GM19324 (cell line): Measurements from ENCODE around the gene POMGNT2.

Experiments
- ATAC-seq: cut with Tn5 transposase; IDR thresholded peaks from one replicate; pipeline ENCODE4 v1.9.1; 2021; ENCODE audit warnings: mild to moderate bottlenecking, moderate library complexity; ENCODE audit not compliant: unreplicated experiment, low FRiP score

Gene POMGNT2

DNA sequence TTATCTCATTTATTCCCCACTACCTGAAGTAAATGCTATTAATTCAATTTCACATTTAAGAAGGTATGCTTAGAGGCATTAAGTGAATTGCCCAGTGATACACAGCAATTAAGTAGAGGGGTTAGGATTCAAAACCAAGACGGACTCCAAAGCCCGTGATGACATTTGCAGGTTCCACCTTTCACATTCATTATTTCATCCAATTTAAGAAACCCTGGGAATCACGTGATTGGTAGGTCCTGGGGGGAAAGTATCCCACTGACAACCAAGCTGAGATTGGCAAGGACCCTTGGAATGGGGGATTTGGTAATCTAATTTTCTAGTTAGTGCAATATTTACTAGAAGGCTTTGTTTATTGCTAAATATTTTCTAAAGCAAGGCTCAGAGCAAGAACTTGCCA, 1.8 kb downstream of the POMGNT2 start:
- ATAC-seq, result no peak

DNA sequence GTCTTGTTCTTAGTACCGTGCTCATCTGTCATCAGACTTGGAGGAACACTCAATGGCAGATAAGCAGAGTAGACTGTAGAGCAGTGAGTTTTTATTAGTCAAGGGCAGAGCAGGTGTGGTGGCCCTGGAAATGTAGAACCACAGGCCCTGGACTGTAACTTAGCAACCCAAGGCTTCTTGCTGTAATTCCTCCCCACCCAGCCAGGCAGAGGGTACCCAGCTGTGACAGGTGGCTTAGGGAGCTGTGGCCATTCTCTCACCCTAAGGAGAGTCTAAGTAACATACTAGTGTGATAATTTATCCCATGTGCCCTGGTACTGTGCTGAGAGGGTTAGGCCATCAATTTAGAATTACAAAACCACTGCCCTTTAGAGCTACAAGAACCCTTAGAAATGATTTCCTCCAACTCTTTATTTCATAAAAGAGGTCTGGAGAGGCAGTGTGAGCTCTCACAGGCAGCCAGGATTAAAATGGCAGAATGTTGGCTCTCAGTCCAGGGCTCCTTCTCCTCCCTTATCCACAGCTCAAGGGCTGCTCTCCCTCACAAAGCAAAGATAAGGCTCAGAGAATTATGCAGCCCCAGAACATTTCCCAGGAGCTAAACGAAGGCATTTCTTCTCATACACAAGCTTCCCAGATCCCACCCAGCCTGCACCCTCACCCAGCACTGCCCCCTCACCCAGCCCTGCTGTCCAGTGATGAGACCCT, 3.0 kb downstream of the POMGNT2 start:
- no peak for ATAC-seq

DNA sequence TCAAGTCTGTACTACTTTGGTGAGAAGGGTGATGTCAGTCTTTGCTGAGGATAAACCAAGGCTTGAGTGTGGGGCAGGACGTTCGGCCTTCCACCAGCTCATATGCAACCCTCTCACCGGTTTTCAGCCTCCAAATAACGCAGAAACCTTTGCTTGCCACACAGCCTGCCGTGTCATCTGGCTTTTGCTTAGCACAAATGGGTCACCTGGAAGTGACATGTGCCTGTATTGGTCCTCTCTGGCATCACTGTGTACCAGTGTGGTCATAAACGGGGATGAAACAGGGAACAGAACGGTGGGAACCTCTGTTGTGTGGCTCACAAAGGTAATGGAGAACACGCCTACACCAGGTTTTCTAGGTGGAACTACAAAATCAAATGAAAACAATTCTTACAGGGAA, 7.1 kb downstream of the POMGNT2 start:
- no peak for ATAC-seq

DNA sequence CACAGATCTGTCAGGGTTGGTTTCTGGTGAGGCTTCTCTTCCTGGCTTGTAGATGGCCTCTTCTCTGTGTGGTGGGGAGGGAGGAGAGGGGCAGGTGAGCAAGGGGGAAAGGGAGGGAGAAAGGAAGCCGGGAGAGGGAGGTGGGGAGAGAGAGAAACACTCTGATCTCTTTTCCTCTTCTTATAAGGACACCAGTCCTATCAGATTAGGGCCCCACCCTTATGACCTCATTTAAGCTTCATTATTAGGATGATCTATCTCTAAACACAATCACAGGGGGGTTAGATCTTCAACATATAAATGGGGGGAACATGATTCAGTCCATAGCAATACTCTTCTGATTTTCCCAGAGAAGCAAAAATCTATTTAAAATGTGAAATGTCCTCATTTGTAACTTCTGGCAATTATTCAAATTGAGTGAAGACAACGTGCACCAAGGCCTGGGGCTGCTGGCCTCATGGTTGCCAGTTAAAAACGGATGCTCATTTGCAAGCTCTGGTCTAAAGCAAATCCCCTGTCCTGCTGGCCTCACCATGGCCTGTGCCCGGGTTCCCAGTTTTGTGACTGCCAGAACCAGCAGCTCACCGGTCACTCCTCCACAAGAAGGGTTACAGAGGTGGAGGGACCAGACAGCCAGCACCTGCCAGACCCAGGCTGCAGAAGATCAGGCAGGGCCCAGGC, 8.3 kb downstream of the POMGNT2 start:
- ATAC-seq, result no peak

DNA sequence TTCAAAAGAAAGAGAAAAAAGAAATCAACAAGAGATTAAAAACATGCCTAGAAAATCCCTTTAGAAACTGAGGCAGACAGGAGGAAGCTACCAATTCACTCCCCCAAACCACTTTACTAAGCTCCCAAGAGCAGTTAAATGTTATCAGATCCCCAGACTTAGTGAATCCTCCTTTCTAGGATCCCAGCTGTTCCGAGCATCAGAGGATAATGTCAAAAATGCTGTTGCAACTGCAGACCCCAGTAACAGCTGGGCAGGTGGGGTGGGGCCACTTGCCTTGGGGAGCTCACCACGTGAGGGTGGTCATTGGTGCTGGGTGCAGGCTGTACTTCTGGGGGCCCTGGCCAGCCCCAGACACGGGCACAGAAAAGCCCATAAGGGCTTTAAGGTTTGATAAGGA, 9.1 kb downstream of the POMGNT2 start:
- no peak for ATAC-seq

DNA sequence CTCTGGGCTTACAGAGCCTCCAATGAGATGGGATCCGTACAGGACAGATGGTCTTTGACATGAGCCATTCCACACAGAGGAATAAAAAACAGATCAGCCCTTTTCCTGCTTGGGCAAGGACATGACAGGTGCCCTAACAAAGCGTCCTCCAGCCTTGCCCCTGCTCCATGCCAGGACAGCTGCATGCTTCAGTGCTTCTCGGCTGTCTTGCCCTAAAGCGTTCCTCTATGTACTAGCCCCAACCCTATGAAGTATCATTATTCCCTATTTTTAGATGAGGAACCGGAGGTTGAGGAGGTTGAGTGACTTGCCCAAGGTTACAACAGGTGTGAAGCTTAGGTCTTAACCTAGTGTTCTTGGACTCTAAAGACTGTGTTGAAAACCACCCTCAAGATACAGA, 10.5 kb downstream of the POMGNT2 start:
- no peak for ATAC-seq

DNA sequence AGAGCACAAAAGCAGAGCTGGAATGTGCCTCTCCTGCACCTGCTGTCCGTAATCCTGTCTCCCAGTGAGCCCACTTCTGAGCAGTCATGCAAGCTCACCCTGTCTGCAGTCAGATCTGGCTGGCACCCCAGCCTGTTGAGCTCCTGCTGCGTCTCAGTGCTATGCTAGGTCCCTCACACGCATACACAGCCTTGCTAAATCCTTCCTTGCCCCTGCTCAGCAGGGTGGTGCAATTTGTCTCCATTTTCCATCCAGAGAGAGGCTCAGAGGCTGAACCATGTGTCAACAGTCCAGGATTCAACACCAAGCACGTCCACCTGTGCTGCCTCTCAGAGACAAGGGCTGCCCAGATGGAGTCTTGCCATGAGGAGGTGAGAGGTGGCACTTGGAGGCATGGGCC, 11.0 kb downstream of the POMGNT2 start:
- ATAC-seq, result no peak

DNA sequence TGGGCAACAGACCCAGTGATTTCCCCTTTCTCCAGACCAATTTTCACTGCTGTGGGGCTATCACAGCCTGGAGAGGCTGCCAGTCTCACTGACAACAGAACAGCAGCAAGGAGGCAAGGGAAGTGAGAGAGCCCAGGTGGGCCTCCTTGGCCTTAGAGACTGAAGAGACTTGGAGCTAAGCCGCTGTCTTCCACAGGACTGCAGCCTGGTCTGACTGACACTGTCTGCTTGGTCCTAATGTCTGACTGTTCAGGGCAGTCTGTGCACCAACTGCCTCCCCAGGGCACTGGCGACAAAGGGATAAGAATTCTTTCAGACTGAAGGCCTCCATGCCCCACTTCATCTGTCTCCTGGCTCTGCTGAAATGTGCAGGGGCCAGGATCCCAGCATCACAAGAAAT, 11.5 kb downstream of the POMGNT2 start:
- ATAC-seq, result no peak

DNA sequence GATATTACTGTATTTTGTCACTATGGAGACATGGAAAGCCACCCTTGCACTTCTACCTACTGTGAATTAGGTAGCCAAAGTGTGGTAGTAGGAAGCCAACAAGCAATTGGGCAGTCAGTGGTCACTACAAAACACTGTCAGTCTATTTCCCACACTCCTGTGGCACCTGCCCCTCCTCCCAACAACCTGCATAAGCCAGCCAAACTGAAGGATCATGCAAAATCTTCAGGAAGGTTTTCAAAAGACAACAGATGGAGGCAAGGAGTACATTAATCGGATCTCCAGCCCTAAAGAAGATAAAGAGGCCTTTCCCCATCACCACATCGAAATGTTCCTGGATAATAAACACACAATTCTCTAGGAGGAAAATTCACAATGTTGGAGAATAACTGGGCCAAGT, 11.9 kb downstream of the POMGNT2 start:
- ATAC-seq, result no peak

DNA sequence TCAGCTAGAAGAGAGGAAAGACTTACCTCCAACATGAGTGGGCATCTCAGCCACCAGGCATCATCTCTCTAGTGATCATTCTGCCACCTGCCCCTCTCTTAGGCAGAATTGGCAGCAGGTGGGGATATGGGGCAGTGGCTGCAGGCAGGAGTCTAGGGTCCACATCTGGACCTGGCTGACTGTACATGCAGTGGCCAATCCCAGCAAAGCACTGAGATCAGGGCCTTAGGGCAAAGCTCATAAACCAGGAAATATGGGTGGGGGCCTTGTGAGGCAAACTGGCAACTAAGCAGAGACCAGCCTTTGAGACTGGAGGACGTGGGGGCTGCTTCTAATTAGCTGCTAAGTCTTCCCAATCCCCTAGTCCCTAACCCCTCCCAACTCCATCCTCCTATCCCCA, 12.9 kb downstream of the POMGNT2 start:
- no peak for ATAC-seq

DNA sequence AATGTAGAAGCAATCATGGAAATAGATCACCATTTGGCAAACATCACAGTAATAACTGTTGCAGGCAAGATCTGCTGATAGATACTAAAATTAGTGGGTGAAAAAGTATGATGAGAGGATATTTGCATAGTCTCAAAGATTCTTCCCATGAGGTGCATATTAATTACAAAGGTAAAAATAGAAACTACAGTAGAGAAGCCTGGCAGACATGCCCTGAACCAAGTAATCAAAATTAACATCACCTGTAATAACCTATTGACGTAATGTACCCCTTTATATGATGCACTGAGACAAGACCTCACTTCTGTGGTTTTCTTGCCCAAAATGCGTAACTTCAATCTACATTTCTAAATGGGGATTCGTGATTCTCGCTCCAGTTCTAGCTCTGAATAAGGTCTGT, 14.4 kb downstream of the POMGNT2 start:
- ATAC-seq, result no peak

DNA sequence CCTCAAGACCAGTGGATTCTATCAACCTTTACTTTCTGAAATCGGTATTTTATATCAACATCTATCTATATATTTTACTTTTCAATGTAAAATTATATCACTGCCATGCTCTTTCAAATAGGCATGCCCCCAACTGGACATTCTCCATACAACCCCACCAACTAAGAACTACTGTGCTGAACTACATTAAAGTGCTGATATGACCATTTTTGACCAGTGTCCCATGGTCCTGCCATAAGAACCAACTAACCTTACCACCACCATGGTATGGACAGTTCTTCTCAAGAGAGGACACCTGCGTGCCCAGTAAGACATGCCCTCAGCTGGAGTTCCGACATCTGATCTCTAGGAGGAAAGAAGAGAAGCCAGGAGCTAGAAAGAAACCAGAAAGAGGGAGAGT, 15.6 kb downstream of the POMGNT2 start:
- ATAC-seq, result no peak

DNA sequence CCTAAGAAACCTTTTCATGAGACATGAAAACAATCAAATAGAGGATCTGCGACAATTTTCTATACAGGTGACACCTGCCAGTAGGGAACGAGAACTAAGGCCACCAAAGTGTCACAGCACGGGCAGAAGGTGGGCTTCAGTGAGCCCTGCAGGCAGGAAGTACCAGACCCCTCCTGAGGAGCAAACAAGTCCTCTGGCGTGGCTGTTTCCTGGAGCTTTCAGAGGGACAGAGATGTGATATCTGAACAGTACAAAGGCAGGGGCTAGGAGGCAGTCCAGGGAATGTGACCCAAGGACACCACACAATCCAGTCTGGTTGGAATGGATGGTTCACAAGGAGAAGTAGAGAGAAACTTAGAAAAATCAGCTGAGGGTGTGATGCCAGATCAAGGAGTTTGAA, 16.8 kb downstream of the POMGNT2 start:
- no peak for ATAC-seq

DNA sequence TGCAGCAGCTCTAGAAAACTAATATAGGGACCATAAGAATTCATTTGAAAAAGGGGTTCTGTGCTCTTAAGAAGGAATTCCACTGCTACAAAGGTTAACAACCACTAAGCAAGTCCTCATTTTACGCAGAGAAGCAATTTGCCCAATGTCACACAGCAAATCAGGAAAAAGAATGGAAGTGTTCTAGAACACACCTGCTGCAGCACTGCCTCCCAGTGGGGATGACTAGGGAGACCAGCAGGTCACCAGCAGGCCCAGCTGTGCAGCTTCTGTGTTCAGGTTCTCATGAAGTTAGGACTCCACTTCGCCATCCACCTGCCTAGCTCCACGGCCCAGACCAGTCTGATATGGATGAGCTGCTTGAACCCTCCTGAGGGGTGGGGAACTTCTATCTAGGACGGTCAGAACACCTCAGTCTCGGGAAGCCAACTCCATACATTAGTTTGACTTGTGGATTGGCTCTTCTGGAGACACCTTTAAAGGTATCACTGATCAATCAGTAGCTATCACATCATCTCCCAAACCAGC, 18.6 kb downstream of the POMGNT2 start:
- no peak for ATAC-seq

DNA sequence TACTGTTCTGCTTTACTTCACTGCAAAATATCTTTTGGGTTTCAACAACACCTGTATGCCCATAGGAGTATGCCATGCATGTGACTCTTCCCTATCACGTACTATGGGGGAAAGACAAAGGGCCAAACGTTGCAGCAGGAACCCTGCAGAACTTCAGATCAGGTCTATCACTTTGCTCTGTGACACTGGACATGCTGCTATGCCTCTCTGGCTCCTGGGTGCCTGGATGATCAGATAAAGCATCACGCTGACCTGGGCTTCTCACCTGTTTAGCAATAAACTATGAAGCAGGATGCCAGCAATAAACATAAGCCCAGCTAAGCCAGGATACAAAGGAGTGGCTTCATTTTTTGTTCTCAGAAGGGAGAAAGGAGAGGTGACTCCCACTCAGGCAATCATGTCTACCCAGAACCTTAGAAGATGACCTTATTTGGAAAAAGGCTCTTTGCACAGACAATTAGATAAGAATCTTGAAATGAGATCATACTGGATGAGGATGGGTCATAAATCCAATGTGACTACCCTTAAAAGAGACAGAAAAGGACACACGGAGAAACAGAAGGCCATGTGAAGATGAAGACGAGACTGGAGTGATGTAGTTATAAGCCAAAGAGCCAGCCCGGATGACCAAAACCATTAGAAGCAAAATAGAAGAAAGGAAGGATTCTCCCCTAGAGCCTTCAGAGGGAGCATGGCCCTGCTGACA, 19.3 kb downstream of the POMGNT2 start:
- no peak for ATAC-seq

DNA sequence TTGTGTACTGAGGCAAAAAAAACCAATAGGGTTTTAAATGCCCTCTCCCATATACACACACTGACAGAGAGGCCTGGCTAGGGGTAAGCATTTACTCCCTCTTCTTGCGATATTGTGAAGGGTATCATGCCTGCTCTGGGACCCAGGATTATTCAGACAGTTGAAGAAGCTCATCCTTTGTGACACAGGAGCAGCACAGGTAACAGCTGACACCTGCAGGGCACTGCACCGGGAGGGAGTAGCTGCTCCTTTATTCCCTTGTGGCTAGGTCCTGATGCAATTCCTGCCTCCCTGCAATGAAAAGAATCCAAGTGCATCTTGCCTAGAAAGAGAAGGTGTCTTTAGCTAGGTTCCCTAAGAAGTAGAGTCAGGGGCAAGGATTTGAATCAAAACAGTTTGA, 23.4 kb downstream of the POMGNT2 start:
- no peak for ATAC-seq

DNA sequence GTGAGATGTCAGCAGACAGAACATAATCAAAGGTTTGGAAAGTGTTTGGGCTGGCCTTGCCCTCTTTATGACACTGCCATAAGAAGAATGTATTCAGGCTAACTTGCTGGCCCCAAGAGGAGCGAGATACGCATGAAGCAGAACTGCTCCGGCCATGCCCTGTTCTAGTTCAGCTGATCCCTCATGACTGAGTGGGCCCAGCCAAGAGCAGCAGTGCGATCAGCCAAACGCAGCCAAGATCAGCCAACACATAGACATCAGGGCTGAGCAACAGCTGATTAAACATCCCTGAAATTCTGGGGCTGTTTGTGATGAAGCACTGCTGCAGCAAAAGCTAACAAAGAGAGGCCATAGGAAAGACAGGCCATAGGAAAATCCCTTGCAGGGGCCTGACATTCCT, 24.1 kb downstream of the POMGNT2 start:
- ATAC-seq, result no peak

DNA sequence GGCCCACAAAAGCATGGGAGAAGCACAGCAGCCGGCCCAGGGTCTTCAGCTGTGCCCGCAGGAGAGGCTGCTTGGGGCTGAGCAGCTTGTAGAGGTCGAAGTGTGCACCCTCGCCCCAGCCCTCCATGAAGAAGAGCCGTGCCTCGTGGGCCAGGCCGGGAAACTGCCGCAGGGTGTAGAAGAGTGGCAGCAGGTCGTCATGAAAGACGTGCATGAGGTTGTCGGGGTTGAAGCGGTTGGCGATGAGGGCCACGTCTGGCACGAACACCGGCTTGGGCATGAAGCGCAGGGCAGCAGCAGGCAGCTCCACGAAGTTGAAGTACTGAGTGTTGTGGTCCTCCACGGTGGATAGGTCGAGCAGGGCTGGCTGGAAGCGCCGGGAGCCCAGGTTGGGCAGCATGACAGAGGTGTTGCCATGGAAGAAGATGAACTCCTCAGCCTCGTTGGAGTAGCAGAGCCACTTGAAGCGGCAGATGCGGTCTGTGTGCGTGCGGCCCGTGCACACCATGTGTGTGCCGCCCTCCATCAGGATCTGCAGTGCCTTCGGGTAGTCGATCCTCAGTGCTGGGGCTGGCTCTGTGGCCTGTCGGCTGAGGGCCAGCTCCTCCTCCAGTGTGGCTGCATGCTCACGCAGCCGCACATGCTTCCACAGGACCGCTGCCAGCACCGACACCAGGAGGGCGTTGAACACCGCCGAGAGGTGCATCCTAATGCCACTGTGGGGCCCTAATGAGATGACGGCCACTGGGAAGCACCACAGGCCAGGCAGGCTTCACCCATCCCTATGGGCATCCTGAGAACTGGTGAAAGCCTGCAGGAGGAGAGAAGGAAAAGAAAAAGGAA, 24.9 kb downstream of the POMGNT2 start:
- no peak for ATAC-seq

DNA sequence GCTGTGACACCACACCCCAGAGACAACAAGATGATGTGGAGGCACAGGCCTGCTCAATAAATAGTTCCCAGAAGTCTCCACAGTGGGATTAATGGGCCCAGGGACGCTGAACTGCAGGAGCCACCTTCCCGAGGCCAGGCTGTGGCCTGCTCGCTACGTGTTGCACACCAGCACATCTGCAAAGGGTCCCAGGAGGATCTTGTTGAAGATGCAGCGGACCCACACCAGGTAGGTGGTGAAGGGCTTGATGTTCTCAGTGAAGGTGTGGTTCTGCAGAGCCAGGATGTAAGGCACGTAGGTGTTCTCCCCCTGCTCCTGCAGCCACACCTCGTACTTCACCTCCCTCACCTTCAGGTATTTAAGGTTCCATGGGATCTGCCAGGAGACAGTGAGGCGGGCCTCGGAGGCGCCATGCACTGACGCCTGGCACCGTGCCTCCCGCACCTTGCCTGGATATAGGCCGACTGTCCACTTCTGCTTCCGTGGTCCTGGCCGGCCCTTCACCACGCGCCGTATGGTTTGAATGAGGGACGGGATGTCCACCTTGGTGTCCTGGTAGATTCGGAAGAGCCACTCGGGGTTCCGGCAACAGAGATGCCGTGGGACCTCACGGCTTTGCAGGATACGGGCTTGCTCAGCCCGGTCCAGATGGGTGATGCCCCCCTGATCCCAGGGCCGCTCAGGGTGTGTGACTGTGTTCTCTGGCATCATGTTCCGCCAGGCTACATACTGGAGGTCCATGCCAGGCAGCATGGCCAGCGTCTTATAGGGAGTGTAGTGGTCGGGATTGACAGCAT, 26.1 kb downstream of the POMGNT2 start:
- ATAC-seq, result no peak

DNA sequence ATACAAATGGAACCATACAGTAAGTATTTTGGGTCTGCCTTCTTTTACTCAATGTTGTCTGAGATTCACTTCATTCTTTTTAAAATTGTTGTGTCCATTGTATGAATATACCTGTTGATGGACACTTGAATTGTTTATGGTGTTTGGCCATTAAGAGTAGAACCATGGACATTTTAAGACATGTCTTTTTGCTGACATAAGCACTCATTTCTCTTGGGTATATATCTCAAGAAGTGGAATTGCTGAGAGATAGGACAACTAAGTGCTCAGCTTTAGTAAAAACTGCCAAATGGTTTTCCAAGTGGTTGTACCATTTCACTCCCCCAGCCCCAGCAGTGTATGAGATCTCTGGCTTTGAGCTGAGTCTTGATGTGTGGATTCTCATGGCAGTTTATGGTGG, 28.2 kb downstream of the POMGNT2 start:
- ATAC-seq, result no peak
